Esophagus squamous epithelium (tissue), 4 donors: ENCODE results near the gene BCAP29.

Experiments used
- POLR2A ChIP-seq, 4 donors: fragments of 450-650 bp; IDR thresholded peaks; one replicate each; pipeline ENCODE4 v1.6.1; 2017; ENCODE audit warnings: antibody characterized with exemption in 4 of 4, mild to moderate bottlenecking in 4 of 4, moderate library complexity in 3 of 4
- TF ChIP-seq, protein P1 (sequence below), 6 experiments: fragments of 450-650 bp in 4 of 6; fragments of 200-600 bp in 2 of 6; sonication (generic) in 2 of 6; IDR thresholded peaks; one replicate each; pipeline ENCODE4 v1.5.1; 2016 to 2019; ENCODE audit warnings: antibody characterized with exemption in 6 of 6, mild to moderate bottlenecking in 4 of 6, moderate library complexity in 4 of 6

DNA sequence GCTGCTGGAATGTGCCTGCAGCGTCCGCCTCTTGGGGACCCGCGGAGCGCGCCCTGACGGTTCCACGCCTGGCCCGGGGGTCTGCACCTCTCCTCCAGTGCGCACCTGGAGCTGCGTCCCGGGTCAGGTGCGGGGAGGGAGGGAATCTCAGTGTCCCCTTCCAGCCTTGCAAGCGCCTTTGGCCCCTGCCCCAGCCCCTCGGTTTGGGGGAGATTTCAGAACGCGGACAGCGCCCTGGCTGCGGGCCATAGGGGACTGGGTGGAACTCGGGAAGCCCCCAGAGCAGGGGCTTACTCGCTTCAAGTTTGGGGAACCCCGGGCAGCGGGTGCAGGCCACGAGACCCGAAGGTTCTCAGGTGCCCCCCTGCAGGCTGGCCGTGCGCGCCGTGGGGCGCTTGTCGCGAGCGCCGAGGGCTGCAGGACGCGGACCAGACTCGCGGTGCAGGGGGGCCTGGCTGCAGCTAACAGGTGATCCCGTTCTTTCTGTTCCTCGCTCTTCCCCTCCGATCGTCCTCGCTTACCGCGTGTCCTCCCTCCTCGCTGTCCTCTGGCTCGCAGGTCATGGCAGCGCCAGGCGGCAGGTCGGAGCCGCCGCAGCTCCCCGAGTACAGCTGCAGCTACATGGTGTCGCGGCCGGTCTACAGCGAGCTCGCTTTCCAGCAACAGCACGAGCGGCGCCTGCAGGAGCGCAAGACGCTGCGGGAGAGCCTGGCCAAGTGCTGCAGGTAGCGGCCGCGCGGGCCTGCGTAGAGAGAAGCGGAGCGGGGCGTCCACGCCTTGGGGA is 81.2 kb downstream of the BCAP29 start:
- TF ChIP-seq POLR2A (IDR thresholded peaks at IDR 0.05) = no peak
- TF ChIP-seq, protein P1, sequence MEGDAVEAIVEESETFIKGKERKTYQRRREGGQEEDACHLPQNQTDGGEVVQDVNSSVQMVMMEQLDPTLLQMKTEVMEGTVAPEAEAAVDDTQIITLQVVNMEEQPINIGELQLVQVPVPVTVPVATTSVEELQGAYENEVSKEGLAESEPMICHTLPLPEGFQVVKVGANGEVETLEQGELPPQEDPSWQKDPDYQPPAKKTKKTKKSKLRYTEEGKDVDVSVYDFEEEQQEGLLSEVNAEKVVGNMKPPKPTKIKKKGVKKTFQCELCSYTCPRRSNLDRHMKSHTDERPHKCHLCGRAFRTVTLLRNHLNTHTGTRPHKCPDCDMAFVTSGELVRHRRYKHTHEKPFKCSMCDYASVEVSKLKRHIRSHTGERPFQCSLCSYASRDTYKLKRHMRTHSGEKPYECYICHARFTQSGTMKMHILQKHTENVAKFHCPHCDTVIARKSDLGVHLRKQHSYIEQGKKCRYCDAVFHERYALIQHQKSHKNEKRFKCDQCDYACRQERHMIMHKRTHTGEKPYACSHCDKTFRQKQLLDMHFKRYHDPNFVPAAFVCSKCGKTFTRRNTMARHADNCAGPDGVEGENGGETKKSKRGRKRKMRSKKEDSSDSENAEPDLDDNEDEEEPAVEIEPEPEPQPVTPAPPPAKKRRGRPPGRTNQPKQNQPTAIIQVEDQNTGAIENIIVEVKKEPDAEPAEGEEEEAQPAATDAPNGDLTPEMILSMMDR (IDR thresholded peaks at IDR 0.05) = no peak
